SK-N-SH (cell line): ENCODE data around the gene ENTREP3.

Experiments
- CTCF ChIP-seq: fragments of 200-600 bp; sonication (generic); IDR thresholded peaks from 2 replicates; pipeline ENCODE4 v1.6.1; 2017; ENCODE audit warnings: antibody characterized with exemption, mild to moderate bottlenecking, moderate library complexity
- ELF1 ChIP-seq: IDR thresholded peaks from 2 replicates; pipeline ENCODE4 v1.4.0; 2012
- EP300 ChIP-seq, 2 experiments: IDR thresholded peaks; 2 replicates each; pipeline versions ENCODE4 v1.4.0 to v1.6.1; 2012; ENCODE audit warnings: borderline replicate concordance in 1 of 2, low read depth in 1 of 2, low read length in 1 of 2
- GABPA ChIP-seq: IDR thresholded peaks from 2 replicates; pipeline ENCODE4 v1.4.0; 2012; ENCODE audit warnings: low read depth, mild to moderate bottlenecking
- NFIC ChIP-seq: IDR thresholded peaks from 2 replicates; pipeline ENCODE4 v1.4.0; 2012; ENCODE audit warnings: borderline replicate concordance
- NRF1 ChIP-seq: IDR thresholded peaks from 2 replicates; pipeline ENCODE4 v1.6.1; 2012; ENCODE audit warnings: low read depth, mild to moderate bottlenecking, low read length
- POLR2AphosphoS5 ChIP-seq: IDR thresholded peaks from 2 replicates; pipeline ENCODE4 v1.6.1; 2012; ENCODE audit warnings: low read depth, low read length
- RFX5 ChIP-seq: IDR thresholded peaks from 2 replicates; pipeline ENCODE4 v1.6.1; 2012; ENCODE audit warnings: mild to moderate bottlenecking, improper control_type of control experiment, low read length
- TCF12 ChIP-seq: IDR thresholded peaks from 2 replicates; pipeline ENCODE4 v1.4.0; 2012
- USF1 ChIP-seq: IDR thresholded peaks from 2 replicates; pipeline ENCODE4 v1.4.0; 2012; ENCODE audit warnings: low read depth, borderline replicate concordance
- YY1 ChIP-seq: IDR thresholded peaks from 2 replicates; pipeline ENCODE4 v1.4.0; 2012; ENCODE audit warnings: low read depth, mild to moderate bottlenecking

- TF ChIP-seq USF1 (no peak), CTCF (no peak), TCF12 (no peak), POLR2AphosphoS5 (no peak), ELF1 (no peak), YY1 (no peak), NRF1 (no peak), EP300 (IDR thresholded peaks at IDR 0.05; ENCODE audit: borderline replicate concordance in 1 of 2, low read depth in 1 of 2, low read length in 1 of 2) (no peak), GABPA (no peak), RFX5 (no peak), NFIC (no peak)
Measured at GRCh38 chr1:155284476-155284875, 29.2 kb upstream of the ENTREP3 start.
